NCI-H748 (cell line): ENCODE data around the gene MPRIP.

Experiments
- DNase-seq: peaks from one replicate; lab custom pipeline; 2025; ENCODE audit not compliant: unreplicated experiment; lab: John Stamatoyannopoulos, UW

Gene MPRIP

DNA sequence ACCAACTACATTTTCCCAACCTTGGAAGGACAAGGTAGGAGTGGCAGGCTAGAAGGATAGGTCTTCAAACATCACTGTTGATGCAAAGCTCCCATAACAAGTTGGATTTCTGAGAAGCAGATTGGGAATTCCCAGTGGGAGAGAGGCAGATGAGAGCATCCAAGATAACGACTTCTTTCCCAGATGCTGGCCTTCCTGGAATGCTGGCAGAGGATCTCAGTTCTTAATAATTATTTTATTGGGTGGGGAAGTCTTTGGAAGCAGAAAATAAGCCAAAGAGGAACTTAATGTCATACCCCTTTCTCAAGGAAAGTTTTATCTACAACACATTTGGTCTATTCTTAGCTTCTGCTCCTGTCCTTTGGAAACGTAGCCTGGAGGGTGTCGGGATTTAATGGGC is 64.5 kb downstream of the MPRIP start:
- no peak for DNase-seq

DNA sequence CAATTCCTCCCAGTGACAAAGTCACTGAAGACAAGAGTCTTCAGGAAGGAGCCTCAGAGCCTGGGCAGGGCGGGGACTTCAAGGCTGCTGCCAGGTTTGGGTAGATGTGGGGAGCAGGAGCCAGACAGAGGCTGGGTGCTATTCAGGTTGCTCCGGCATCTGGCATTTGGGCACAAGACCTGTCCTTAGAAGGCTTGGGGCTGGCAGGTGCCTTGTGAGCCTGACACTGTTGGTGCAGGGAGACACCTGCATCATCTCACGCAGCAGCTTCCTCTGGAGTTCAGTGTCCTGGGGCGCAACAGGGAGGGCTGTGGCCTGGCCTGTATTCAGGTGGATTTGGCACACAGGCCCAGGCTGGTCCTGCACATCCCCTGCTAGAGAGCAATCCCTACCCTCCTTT is 65.0 kb downstream of the MPRIP start:
- DNase-seq, result no peak

DNA sequence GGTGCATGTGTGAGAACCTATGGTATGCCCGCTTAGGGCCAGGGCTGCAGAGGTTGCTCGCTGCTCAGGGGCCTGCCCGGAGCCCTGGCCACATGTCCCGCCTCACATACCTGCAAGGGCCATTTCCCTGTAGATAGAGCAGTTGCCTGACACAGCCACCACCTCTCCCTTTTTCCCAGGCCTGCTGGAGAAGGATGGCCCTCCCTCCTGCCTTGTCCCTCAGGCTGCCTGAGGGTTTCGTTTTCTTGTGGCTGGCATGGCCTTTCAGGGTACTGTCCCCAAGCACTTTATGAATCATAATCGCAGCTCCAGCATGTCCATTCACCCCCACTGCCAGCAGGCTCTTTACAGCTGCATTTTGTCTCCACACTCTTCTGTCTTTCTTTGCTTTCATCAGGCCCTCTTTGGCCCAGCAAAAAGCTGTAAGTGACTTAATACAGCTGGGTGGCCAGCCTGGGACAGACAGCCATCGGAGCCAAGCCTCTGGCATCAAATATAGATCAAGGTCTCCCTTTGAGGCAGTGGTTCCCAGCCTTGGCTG is 65.7 kb downstream of the MPRIP start:
- no peak for DNase-seq

DNA sequence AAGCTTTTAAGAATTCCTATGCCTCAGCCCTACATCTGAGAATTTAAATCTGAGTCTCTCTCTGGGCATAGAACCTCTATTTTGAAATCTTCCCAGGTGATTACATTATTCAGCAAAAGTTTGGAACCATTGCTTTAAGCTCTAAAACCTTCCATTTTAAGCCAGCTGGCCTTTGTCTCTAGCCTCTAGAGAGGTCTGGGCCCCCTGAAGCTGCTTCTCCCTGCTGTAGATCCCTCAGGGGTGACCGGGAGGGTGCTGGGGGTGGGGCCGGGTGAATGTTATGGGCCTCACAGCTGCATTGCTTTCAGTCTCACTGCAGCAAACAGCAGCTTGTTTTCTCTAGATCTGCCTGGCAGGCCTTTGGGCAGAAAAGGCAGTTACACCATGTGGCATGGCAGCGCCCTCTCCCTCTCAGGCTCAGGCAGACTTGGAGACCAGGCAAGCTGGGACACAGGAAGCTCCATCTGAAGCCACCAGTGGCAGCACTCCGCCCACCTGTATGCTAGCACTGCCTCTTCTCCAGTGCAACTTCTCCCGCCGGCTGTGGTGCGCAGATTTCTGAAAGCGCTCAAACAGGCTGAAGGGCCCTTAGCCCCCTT is 66.3 kb downstream of the MPRIP start:
- no peak for DNase-seq

- no peak for DNase-seq
Observed at GRCh38 chr17:17109256-17109655, 67.0 kb downstream of the MPRIP start.

DNA sequence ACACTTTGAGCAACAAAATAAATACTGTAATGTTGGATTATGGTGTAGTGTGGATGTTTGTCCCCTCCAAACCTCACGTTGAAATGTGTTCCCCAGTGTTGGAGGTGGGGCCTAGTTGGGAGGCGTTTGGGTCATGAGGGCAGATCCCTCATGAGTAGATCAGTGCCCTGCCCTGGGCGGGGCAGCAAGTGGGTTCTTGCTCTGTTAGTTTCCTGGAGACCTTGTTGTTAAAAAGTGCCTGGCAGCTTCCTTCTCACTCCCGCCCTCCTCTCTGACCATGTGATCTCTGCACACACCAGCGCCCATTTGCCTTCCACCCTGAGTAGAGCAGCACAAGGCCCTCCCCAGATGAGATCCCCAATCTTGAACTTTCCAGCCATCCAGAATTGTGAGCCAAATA is 67.7 kb downstream of the MPRIP start:
- no peak for DNase-seq

GRCh38 chr17:17110520-17110919 is 68.3 kb downstream of the MPRIP start:
- DNase-seq, result no peak

DNA sequence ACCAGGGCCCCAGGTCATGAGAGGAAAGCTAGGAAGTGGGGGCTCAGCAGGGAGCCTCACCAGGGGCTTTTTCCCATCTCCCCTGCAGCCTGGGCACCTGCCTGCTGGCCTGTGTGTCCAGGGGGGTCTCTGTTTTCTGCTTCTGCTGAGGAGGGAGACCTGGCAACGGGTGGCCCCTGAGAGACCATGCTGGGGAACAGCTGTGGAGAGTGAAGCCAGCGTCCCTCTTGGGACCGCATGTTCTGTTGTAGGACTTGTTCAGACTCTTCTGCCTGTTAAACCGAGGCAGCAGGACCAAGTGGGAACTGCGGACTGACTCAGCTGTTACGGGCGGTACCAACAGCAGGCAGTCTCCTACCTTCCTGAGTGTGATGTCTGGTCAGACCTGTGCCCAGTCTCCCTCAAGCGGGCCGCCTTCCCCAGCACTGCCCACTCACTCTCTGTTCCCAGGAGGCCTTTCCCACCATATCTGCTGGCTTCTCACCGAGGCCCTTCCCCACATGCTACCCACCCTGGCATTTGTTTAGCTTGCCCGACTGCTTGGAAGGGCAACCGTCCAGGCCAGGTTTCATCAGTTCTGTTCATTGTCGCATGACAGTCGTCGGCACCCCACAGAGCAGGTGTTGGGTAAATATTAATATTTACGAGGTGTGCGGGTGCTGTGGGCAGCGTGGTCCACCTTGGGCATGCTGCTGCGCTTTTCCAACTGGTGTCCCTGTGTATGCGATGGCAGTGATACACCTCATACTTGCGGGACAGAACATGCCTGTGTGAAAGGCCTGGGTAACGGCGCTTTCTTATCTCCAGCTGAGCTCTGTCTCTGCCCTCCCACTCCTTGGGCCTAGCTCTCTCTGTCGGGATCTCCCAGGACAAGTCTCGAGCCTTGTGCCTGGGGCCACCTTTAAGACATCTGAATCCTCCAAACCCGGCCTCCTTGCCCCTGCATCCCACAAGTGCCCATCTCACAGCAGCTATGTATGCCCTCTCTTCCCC is 69.4 kb downstream of the MPRIP start:
- no peak for DNase-seq

GRCh38 chr17:17112628-17113200 is 70.5 kb downstream of the MPRIP start:
- no peak for DNase-seq

DNA sequence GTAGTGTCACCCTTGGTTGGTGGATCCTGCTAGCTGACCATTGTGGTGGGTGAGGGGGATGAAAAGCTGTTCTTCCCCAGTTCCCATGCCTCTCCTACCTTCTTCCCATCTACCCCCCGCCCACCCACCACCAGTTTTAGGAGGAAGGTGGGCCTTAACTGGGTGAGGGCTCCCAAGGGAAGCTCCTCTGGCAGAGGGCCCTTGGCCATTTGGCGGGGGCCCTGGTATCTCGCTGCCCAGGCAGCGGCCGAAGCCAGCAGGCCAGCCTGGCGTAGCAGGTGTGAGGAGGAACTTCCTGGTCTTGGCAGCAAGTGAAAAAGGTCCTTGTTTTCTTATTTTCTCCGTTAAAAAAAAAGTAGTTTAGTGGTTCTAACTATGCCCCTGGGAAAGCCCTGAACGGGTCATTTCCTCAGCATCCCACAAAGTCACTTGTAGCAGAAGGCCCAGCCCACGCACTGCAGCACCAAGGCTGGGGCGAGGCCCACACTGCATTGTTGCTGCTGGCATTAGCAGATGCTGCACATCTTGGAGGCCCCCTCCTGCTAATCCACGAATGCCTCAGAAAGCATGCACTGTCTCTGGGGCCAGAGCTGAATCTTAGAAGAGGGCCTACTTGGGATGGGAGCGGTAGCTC is 72.5 kb downstream of the MPRIP start:
- DNase-seq, result no peak

DNA sequence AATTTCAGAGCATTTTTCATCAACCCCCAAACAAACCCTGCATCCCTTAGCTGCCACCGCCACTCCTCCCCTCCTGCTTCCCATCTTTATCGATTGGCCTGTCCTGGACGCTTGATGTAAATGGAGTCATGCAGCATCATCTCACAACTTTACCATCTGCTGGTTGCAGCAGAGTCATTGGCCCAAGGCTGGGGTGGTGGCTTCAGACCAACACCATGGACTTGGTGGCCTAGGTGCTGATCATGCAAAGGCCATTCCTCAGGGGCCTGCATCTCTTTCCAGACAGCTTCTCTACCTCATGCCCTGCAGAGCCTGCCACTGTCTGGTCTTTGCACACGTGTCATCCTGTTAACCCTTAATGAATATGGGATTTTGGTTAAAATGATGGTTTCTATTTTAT is 73.4 kb downstream of the MPRIP start:
- DNase-seq, result no peak

DNA sequence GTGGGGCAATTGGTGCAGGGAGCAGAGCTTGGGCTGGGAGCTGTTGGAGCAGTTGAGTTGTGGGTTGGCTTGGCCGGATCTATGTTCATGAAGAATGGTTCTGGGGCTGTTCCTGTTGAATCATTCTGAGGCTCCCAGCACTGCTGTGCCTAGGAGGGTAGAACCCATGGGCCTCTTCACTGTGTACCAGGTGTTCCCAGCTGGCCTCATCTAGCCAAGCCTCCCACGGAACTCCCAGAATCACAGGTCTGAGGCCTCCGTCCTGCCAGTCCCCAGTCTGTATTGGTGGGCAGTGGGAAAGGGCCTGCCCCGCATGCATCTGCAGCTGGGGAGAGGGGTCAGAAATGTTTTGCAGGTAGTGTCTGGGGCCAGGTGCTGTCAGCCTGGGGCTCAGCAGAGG is 74.1 kb downstream of the MPRIP start:
- DNase-seq, result no peak

DNA sequence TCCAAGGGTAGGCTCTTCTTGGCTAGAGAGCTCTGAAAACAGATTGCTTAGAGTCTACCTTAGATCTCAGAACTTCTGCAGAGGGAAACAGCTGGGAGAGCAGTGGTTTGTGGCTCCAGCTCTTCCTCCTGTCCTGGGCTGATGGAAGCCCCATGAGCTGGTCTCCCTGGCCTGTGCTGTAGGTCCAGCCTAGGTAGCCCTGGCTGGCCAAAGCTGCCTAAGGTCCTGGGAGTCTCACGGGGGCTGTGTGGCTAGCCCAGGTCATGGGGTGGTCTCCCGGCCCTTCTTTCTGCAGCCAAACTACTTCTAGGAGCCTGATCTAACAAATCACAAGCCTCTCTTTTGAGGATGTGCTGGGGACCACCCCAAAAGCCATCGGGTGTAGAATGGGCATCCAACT is 75.7 kb downstream of the MPRIP start:
- DNase-seq, result no peak

DNA sequence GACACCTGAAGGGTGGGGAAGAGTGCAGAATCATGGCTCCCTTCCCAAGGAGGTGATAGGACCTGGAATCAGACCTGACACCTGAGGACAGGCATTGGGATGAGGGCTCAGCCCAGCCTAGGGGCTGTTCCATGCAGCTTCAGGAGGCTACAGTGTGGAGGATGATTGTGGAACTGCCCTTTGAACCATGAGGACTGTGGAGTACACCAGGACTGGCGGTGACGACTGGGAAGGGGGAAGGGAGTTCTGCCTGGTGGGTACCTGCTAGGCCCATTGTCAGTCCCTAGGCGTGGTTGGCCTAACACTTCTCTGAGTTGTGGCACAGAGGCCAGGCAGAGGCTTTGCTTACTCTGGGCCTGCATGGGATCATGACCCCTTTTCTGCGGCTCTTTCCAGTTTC is 76.1 kb downstream of the MPRIP start:
- no peak for DNase-seq

DNA sequence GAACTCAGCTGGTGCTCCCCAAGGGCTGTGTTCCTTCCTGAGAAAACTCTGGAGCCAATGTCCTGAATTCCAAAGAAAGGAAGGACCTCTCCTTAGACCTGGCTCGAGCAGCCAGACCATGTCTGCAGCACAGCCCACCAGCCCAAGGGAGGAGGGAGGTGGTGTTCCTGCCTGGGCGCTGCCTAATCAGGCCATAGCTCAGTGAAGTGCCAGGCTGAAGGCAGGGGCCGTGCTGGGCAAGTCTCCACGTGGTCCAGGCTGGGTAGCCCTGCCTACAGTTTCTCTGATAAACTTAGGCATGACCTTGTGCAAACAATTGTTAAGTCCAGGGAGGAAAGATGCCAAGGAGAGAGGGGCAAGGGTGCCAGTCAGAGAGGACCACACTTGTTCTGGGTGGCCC is 76.8 kb downstream of the MPRIP start:
- no peak for DNase-seq

DNA sequence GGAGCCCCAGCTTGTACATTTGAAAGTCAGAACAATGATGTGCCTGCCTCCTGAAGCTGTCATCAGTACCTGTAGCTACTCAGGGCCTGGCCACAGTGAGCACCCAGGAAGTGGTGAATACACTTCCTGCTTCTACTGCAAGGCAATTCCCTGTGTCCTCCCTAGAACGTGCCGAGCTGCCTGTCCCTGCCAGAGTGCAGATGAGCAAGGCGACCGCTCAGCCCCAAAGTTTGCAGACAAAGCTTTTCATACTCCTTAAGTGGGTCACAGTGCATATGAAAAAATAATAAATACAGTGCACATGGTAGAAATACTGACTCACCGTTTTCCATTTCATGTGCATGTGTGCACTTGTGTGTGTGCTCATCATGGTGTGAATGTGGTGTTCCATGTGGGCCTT is 77.3 kb downstream of the MPRIP start:
- DNase-seq, result no peak

DNA sequence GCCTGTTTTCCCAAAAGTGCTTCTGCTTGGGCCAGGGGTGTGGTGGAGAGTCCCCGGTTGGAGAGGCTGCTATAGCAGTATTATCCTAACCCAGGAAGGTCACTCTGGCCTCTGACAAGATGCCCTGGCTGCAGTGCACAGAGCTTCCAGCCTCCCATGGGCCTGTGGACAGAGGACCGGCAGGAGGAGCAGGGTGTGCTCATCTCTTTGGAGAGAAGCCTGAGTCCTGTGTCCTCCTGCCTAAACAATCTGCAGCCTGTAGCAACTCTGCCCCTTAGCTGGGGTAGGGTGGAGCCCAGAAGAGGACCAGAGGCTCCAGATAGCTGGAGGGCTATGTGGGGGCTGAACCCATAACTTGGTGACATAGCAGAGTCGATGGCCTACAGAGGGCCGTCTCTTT is 78.0 kb downstream of the MPRIP start:
- DNase-seq, result no peak

DNA sequence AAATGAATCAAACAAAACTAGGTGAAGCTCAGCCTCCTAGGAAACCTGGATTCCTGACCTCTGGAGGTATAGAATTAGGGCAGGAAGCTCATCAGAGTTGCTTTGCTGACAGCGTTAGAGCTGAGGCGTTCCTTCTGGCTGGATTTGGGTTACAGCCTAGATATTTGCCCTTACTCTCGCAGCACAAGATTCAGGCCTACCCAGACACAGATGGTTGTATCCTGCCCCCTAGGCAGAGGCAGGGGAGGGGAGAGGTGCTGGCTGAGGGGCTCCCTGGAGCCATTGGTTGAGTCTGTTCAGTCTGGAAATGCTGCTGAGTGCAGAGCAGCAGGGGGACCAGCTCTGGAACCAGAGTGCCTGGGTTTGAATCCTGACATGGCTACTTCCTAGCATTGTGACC is 78.4 kb downstream of the MPRIP start:
- no peak for DNase-seq

GRCh38 chr17:17121162-17121561 is 78.9 kb downstream of the MPRIP start:
- no peak for DNase-seq

- DNase-seq, result no peak
Observed at GRCh38 chr17:17122781-17123483, 80.7 kb downstream of the MPRIP start.

GRCh38 chr17:17124341-17124740 is 82.1 kb downstream of the MPRIP start:
- DNase-seq, result no peak
